Central memory CD4-positive, alpha-beta T cell (primary cell): ENCODE results near the gene LRRC47.
"Not testable (repeated sequence)": the region's sequence is repeated elsewhere in the genome, so short reads cannot be mapped to it uniquely, and the experiment has no call there.

Source experiments
- DNase-seq: peaks from one replicate; pipeline ENCODE4 v3.0.0; 2022

Gene LRRC47

GRCh38 chr1:3814771-3815561, 18.7 kb upstream of the LRRC47 start:
- DNase-seq: no peak

- no peak for DNase-seq
Measured at GRCh38 chr1:3814065-3814464, 17.8 kb upstream of the LRRC47 start.

- DNase-seq: no peak
Measured at GRCh38 chr1:3811595-3811911, 15.3 kb upstream of the LRRC47 start.

- DNase-seq: not testable (repeated sequence)
Measured at GRCh38 chr1:3810149-3810761, 14.0 kb upstream of the LRRC47 start.

- DNase-seq: no peak
Measured at GRCh38 chr1:3809680-3810079, 13.4 kb upstream of the LRRC47 start.

GRCh38 chr1:3807769-3808168, 11.5 kb upstream of the LRRC47 start:
- no peak for DNase-seq

GRCh38 chr1:3805038-3805437, 8.7 kb upstream of the LRRC47 start:
- DNase-seq: no peak

GRCh38 chr1:3804627-3804944, 8.3 kb upstream of the LRRC47 start:
- not testable (repeated sequence) for DNase-seq

- no peak for DNase-seq
Measured at GRCh38 chr1:3803905-3804626, 7.8 kb upstream of the LRRC47 start.

- DNase-seq: not testable (repeated sequence)
Measured at GRCh38 chr1:3800795-3801194, 4.5 kb upstream of the LRRC47 start.

- DNase-seq: no peak
Measured at GRCh38 chr1:3799976-3800685, 3.8 kb upstream of the LRRC47 start.

GRCh38 chr1:3795453-3796214, 664 bp downstream of the LRRC47 start:
- no peak for DNase-seq

GRCh38 chr1:3790952-3791351, 5.3 kb downstream of the LRRC47 start:
- DNase-seq: no peak

GRCh38 chr1:3790500-3790923, 5.8 kb downstream of the LRRC47 start:
- no peak for DNase-seq

GRCh38 chr1:3789421-3790300, 6.6 kb downstream of the LRRC47 start:
- DNase-seq: no peak

- DNase-seq: no peak
Measured at GRCh38 chr1:3788756-3789420, 7.4 kb downstream of the LRRC47 start.

GRCh38 chr1:3787745-3788605, 8.3 kb downstream of the LRRC47 start:
- DNase-seq: no peak

GRCh38 chr1:3787349-3787715, 9.0 kb downstream of the LRRC47 start:
- peak; percentile 47 for DNase-seq

GRCh38 chr1:3786468-3787348, 9.6 kb downstream of the LRRC47 start:
- no peak for DNase-seq
